ENCODE measurements around the gene PRSS33. TPM values are rescaled to one million over a fixed set of nuclear protein-coding genes. Genes with fewer than 3 reads are reported as not detected.

Gene PRSS33
- total RNA-seq, 1 donor from 2014 or later, result 0.23 TPM

DNA sequence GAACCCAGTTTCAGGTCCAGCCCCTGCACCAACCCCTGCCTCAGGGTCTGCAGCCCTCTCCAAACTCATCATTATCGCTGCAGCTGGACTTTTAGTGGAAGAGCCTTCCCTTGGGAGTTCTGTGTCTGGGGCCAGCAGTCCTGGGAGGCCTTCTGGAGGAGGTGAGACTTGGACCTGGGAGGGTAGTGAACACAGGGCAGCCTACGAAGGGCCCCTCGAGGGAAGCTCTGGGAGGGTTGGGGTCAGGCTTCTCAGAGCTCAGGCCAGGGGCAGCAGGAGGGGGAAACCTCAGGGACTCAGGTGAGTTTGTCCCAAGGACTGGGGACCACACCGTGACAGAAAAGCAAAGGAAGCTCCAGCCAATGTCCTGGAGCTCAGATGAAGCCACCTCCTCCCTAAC is 46.2 kb downstream of the PRSS33 start:
- TF ChIP-seq, protein P1, sequence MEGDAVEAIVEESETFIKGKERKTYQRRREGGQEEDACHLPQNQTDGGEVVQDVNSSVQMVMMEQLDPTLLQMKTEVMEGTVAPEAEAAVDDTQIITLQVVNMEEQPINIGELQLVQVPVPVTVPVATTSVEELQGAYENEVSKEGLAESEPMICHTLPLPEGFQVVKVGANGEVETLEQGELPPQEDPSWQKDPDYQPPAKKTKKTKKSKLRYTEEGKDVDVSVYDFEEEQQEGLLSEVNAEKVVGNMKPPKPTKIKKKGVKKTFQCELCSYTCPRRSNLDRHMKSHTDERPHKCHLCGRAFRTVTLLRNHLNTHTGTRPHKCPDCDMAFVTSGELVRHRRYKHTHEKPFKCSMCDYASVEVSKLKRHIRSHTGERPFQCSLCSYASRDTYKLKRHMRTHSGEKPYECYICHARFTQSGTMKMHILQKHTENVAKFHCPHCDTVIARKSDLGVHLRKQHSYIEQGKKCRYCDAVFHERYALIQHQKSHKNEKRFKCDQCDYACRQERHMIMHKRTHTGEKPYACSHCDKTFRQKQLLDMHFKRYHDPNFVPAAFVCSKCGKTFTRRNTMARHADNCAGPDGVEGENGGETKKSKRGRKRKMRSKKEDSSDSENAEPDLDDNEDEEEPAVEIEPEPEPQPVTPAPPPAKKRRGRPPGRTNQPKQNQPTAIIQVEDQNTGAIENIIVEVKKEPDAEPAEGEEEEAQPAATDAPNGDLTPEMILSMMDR (conservative IDR thresholded peaks at IDR 0.05), result no peak
- Mint-ChIP-seq H3K27me3 (ENCODE audit: low read depth) (no peaks in the 10 kb centered on the region), H3K4me3 (no peak overlapping the region), H3K27ac (ENCODE audit: unreplicated experiment) (no peak overlapping the region), H3K4me1 (no peaks in the 10 kb centered on the region), H3K9me3 (no peaks in the 10 kb centered on the region), H3K36me3 (ENCODE audit: low read depth) (no peaks in the 10 kb centered on the region)
- no peak for DNase-seq (ENCODE audit: low read depth, low spot score)

DNA sequence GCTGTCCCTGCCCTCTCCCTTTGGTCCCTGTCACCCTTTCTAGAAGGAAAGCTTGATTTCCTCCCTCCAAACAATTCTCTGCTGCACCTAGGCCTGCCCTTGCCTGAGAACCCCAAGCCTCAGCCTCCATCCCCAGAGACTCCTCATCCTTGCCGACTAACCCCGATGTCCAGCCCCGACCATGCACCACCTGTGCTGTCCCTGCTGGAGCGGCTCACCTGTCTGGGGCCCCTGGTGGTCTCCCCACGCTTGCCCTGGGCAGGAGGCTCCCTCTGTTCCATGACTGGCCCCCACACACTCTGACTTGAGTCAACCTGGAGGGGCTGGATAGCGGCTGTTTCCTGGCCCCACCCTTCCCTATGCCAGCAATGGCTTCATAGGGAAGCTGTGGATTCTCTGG is 46.9 kb downstream of the PRSS33 start:
- no peaks in the 10 kb centered on the region for H3K9me3 Mint-ChIP-seq
- no peaks in the 10 kb centered on the region for H3K36me3 Mint-ChIP-seq (ENCODE audit: low read depth)
- TF ChIP-seq, protein P1 (conservative IDR thresholded peaks at IDR 0.05), result no peak
- no peaks in the 10 kb centered on the region for H3K27me3 Mint-ChIP-seq (ENCODE audit: low read depth)
- H3K27ac Mint-ChIP-seq (ENCODE audit: unreplicated experiment), result peak overlapping the region; percentile 96
- DNase-seq (ENCODE audit: low read depth, low spot score), result no peak
- H3K4me1 Mint-ChIP-seq, result no peaks in the 10 kb centered on the region
- H3K4me3 Mint-ChIP-seq, result no peak overlapping the region

DNA sequence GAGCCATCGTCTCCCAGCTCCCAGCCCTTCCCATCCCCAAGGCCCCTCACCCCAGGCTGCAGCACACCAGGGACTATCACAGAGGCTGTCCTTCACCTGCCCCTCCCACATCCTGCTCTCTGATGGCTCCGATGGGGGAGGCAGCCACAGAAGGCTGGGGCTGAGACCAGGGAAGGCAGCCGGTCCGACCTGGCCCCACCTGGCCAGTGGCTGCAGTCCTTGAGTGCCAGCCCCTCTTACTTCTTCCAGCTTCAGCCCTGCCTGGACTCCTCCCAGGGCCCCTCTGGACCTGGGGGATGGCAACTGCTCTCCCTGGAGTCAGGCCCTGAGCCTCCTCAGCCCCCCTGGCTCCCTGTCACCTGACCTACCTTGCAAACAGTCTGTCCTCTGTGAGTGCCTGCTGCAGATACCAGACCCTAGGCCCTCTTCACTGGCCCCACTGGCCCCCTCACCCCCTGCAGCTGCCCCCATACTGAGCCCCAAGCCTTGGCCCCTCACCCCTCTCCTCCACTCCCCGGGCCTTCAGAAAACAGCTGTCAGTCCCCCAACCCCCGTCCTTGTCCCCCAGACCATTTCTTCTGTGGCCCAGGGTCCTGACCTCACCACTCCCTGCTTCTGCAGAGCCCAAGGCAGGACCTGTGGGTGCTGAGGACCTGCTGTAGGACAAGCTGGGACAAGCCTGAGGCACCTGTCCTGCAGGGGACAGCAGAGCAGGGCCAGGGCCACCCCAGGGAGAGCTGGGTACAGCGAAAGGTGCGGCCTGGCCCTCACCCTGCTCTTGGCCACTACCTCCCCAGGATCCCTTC is 47.5 kb downstream of the PRSS33 start:
- Mint-ChIP-seq H3K36me3 (ENCODE audit: low read depth) (no peaks in the 10 kb centered on the region), H3K27me3 (ENCODE audit: low read depth) (no peaks in the 10 kb centered on the region), H3K4me1 (no peaks in the 10 kb centered on the region), H3K4me3 (no peak overlapping the region), H3K27ac (ENCODE audit: unreplicated experiment) (peak overlapping the region; percentile 96), H3K9me3 (no peaks in the 10 kb centered on the region)
- no peak for DNase-seq (ENCODE audit: low read depth, low spot score)
- TF ChIP-seq, protein P1 (conservative IDR thresholded peaks at IDR 0.05), result no peak

DNA sequence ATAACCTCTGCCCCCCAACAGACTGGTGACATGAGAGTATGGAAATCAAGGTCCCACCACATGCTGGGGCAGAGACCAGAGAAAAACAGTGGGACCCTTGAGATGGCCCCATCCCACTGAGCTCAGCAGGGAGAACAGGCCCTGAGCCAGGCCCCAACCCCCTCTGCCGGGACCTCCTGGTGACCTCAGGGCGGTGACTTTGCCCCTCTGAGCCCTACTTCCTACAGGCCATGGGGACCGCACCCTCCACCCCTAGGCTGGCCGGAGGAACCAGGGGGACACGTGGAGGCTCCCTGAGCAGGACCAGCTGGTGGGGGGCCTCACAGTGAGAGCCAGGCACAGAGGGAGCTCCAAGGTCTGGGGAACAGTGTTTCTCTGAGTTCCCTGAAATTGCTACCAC is 48.7 kb downstream of the PRSS33 start:
- H3K4me1 Mint-ChIP-seq, result no peaks in the 10 kb centered on the region
- TF ChIP-seq, protein P1 (conservative IDR thresholded peaks at IDR 0.05), result no peak
- no peak overlapping the region for H3K4me3 Mint-ChIP-seq
- no peaks in the 10 kb centered on the region for H3K9me3 Mint-ChIP-seq
- no peaks in the 10 kb centered on the region for H3K36me3 Mint-ChIP-seq (ENCODE audit: low read depth)
- H3K27ac Mint-ChIP-seq (ENCODE audit: unreplicated experiment), result no peak overlapping the region
- no peak for DNase-seq (ENCODE audit: low read depth, low spot score)
- no peaks in the 10 kb centered on the region for H3K27me3 Mint-ChIP-seq (ENCODE audit: low read depth)

DNA sequence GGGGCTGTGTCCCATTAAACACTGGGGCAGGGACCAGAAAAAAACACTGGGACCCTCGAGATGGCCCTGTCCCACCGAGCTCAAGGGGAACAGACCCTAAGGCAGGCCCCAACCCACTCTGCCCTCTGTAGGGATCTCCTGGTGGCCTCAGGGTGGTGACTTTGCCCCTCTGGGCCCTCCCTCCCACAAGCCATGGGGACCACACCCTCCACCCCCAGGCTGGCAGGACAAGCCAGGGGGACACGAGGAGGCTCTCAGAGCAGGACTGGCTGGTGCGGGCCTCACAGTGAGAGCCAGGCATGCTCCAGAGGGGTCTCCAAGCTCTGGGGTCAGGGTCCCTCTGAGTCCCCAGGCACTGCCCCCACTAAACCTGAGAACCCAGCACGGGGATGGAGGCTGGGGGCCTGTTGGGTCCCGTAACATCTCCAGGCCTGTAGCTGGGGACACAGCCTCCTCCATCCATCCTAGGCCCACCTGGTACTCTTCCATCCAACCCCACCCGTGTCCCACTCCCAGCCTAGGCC is 49.4 kb downstream of the PRSS33 start:
- Mint-ChIP-seq H3K4me1 (no peaks in the 10 kb centered on the region), H3K9me3 (no peaks in the 10 kb centered on the region), H3K27me3 (ENCODE audit: low read depth) (no peaks in the 10 kb centered on the region), H3K4me3 (no peak overlapping the region), H3K27ac (ENCODE audit: unreplicated experiment) (no peak overlapping the region), H3K36me3 (ENCODE audit: low read depth) (no peaks in the 10 kb centered on the region)
- no peak for DNase-seq (ENCODE audit: low read depth, low spot score)
- TF ChIP-seq, protein P1 (conservative IDR thresholded peaks at IDR 0.05), result no peak
